Cardiac ventricle fibroblast (primary cell): ENCODE results near the gene TDO2. TPM values are rescaled to one million over a fixed set of nuclear protein-coding genes. Genes with fewer than 3 reads are reported as not detected.

Experiments
- total RNA-seq: library from RNA; depleted of rRNA; stranded (reverse); fragments of >200 nt; gene quantifications from 2 replicates; pipeline ENCODE4 v1.2.3, GENCODE V29; 2015

TDO2 gene
- total RNA-seq, result 1.0 and 4.3 TPM in 2 replicates

GRCh38 chr4:155903453-155903852 is at the start of gene TDO2:
Gene TDO2, plus strand, starts transcription at chr4:155903696. Its CDS starts 63 bp downstream, at chr4:155903759.

GRCh38 chr4:155866177-155866576 is 37.3 kb upstream of the TDO2 start, which contains the start of gene ASIC5:
Gene ASIC5, minus strand, starts transcription at chr4:155866277. Its CDS starts 51 bp downstream, at chr4:155866226.

GRCh38 chr4:155953151-155954117 is 49.9 kb downstream of the TDO2 start, which contains the start of gene CTSO:
Gene CTSO, minus strand, starts transcription at chr4:155953866. Its CDS starts 19 bp downstream, at chr4:155953847.

Other genes starting within 250 kb of the TDO2 start
- 8.5 and 10.3 TPM in 2 replicates for gene GUCY1A1, start 236.8 kb upstream of the TDO2 start, total RNA-seq
- 6.8 and 8.5 TPM in 2 replicates for gene GUCY1B1, start 144.7 kb upstream of the TDO2 start, total RNA-seq
- not detected in 2 replicates for gene ASIC5, start 37.4 kb upstream of the TDO2 start, total RNA-seq
- 27.5 and 28.2 TPM in 2 replicates for gene CTSO, start 50.2 kb downstream of the TDO2 start, total RNA-seq